ENCODE measurements around the gene SMPDL3A.

- TF ChIP-seq CTCF (IDR thresholded peaks at IDR 0.05) (no peak), MYC (IDR thresholded peaks at IDR 0.05; ENCODE audit: borderline replicate concordance, low read length) (no peak)
These were observed 20.6 kb downstream of the SMPDL3A start for GRCh38 chr6:122809691-122810090.
